NCI-H2196 treated with DMSO at 0.1 percent for 48 hours (cell line): ENCODE results near the gene OCA2.
"Not testable (repeated sequence)": the region's sequence is repeated elsewhere in the genome, so short reads cannot be mapped to it uniquely, and the experiment has no call there.

Experiments
- DNase-seq: peaks from one replicate; lab custom pipeline; 2025; ENCODE audit not compliant: unreplicated experiment; lab: John Stamatoyannopoulos, UW

OCA2 gene

GRCh38 chr15:28098766-28099554 is at the start of gene OCA2:
Gene OCA2 (minus strand): TSS chr15:28099315. CDS start chr15:28081874, 17,441 bp downstream.
- no peak for DNase-seq

GRCh38 chr15:28147801-28148200 is 48.7 kb upstream of the OCA2 start:
- DNase-seq = no peak

- not testable (repeated sequence) for DNase-seq
These were observed 46.3 kb upstream of the OCA2 start for GRCh38 chr15:28145419-28145818.

- no peak for DNase-seq
These were observed 40.9 kb upstream of the OCA2 start for GRCh38 chr15:28140062-28140461.

- not testable (repeated sequence) for DNase-seq
These were observed 38.4 kb upstream of the OCA2 start for GRCh38 chr15:28137408-28138039.

GRCh38 chr15:28136236-28136904 is 37.3 kb upstream of the OCA2 start:
- not testable (repeated sequence) for DNase-seq

- no peak for DNase-seq
These were observed 34.2 kb upstream of the OCA2 start for GRCh38 chr15:28133281-28133680.

GRCh38 chr15:28132524-28133275 is 33.6 kb upstream of the OCA2 start:
- no peak for DNase-seq

GRCh38 chr15:28131946-28132345 is 32.8 kb upstream of the OCA2 start:
- DNase-seq = no peak

- DNase-seq = no peak
These were observed 32.3 kb upstream of the OCA2 start for GRCh38 chr15:28131400-28131799.

- no peak for DNase-seq
These were observed 31.5 kb upstream of the OCA2 start for GRCh38 chr15:28130651-28131050.

- DNase-seq = no peak
These were observed 30.2 kb upstream of the OCA2 start for GRCh38 chr15:28129231-28129848.

- no peak for DNase-seq
These were observed 28.9 kb upstream of the OCA2 start for GRCh38 chr15:28128031-28128430.

GRCh38 chr15:28127036-28127435 is 27.9 kb upstream of the OCA2 start:
- no peak for DNase-seq

GRCh38 chr15:28125673-28126651 is 26.8 kb upstream of the OCA2 start:
- DNase-seq = peak; percentile 4

GRCh38 chr15:28124841-28125240 is 25.7 kb upstream of the OCA2 start:
- DNase-seq = no peak

- peak; percentile 36 for DNase-seq
These were observed 24.4 kb upstream of the OCA2 start for GRCh38 chr15:28123408-28124023.

- DNase-seq = no peak
These were observed 23.2 kb upstream of the OCA2 start for GRCh38 chr15:28122038-28122949.
